ENCODE results near the gene TST. TPM values are rescaled to one million over a fixed set of nuclear protein-coding genes. Genes with fewer than 3 reads are reported as not detected.
"Not testable (repeated sequence)": the region's sequence is repeated elsewhere in the genome, so short reads cannot be mapped to it uniquely, and the experiment has no call there.

Gene TST
- total RNA-seq, 1 donor from 2014 or later: 7.0 TPM

- intact Hi-C loops (cut with micrococcal nuclease): no loop called here
Measured at GRCh38 chr22:37016134-37016910, 2.9 kb downstream of the TST start.

- intact Hi-C loops (cut with micrococcal nuclease): no loop called here
Measured at GRCh38 chr22:37015587-37015878, 3.7 kb downstream of the TST start.

- intact Hi-C loops (cut with micrococcal nuclease): no loop called here
Measured at GRCh38 chr22:37014835-37015586, 4.2 kb downstream of the TST start.

GRCh38 chr22:37014415-37014806, 4.8 kb downstream of the TST start:
- intact Hi-C loops (cut with micrococcal nuclease): no loop called here

GRCh38 chr22:37012956-37013355, 6.3 kb downstream of the TST start:
- intact Hi-C loops (cut with micrococcal nuclease): no loop called here

GRCh38 chr22:37012262-37012904, 6.9 kb downstream of the TST start:
- intact Hi-C loops (cut with micrococcal nuclease): no loop called here

GRCh38 chr22:37011472-37011871, 7.8 kb downstream of the TST start:
- intact Hi-C loops (cut with micrococcal nuclease): no loop called here

GRCh38 chr22:37010976-37011375, 8.3 kb downstream of the TST start:
- intact Hi-C loops (cut with micrococcal nuclease): no loop called here

GRCh38 chr22:37010174-37010573, 9.1 kb downstream of the TST start:
- intact Hi-C loops (cut with micrococcal nuclease): no loop called here

GRCh38 chr22:37009490-37009889, 9.8 kb downstream of the TST start:
- intact Hi-C loops (cut with micrococcal nuclease): no loop called here

- intact Hi-C loops (cut with micrococcal nuclease): no loop called here
Measured at GRCh38 chr22:37008365-37008764, 10.9 kb downstream of the TST start.

GRCh38 chr22:37007651-37008050, 11.6 kb downstream of the TST start:
- intact Hi-C loops (cut with micrococcal nuclease): no loop called here

- intact Hi-C loops (cut with micrococcal nuclease): no loop called here
Measured at GRCh38 chr22:37002633-37003032, 16.6 kb downstream of the TST start.

GRCh38 chr22:37001826-37002225, 17.4 kb downstream of the TST start:
- intact Hi-C loops (cut with micrococcal nuclease): no loop called here

GRCh38 chr22:37000676-37001534, 18.3 kb downstream of the TST start:
- intact Hi-C loops (cut with micrococcal nuclease): no loop called here

GRCh38 chr22:36999463-36999862, 19.8 kb downstream of the TST start:
- intact Hi-C loops (cut with micrococcal nuclease): no loop called here

GRCh38 chr22:36998620-36999351, 20.5 kb downstream of the TST start:
- intact Hi-C loops (cut with micrococcal nuclease): no loop called here

- intact Hi-C loops (cut with micrococcal nuclease): no loop called here
Measured at GRCh38 chr22:36997746-36998145, 21.5 kb downstream of the TST start.

GRCh38 chr22:36991206-36991605, 28.0 kb downstream of the TST start:
- intact Hi-C loops (cut with micrococcal nuclease): no loop called here

- intact Hi-C loops (cut with micrococcal nuclease): no loop called here
Measured at GRCh38 chr22:36990457-36990856, 28.8 kb downstream of the TST start.

- intact Hi-C loops (cut with micrococcal nuclease): not testable (repeated sequence)
Measured at GRCh38 chr22:36989012-36989411, 30.2 kb downstream of the TST start.

Measured in T-helper 1 cell treated with Interleukin-12 subunit alpha and Interleukin-12 subunit beta and Interleukin-4 antibody, amounts not matched to agents 30 ng/mL and 1 ng/mL, for 36 hours (primary cell).